ENCODE measurements around the gene SENP6. TPM values are rescaled to one million over a fixed set of nuclear protein-coding genes. Genes with fewer than 3 reads are reported as not detected.

Gene SENP6
- total and polyA plus RNA-seq, 9 of the 15 experiments (the other 6 are each of a cell fraction or from before 2014, with no cell fraction given) = 11.1 to 79.4 (median 46.8) TPM

- in situ Hi-C loops (cut with MboI) (no loop called here), intact Hi-C loops (cut with micrococcal nuclease) (no loop called here)
- no TSS peak for BruUV-seq (replicated peaks)
- Histone ChIP-seq H3K27ac (ENCODE audit: extremely low read depth, low read depth, low read length) (no peak overlapping the region), H3K36me3 (ENCODE audit: control insufficient read depth, insufficient read depth, low read length) (no peaks in the 10 kb centered on the region), H3K4me2 (ENCODE audit: insufficient read depth, low read length) (no peak overlapping the region), H4K20me1 (replicated peaks; ENCODE audit: control insufficient read depth, insufficient read depth, low read length) (no peaks in the 10 kb centered on the region), H3K9me3 (replicated peaks; ENCODE audit: control insufficient read depth, insufficient read depth, low read depth, low read length) (no peaks in the 10 kb centered on the region), H3K79me2 (ENCODE audit: control insufficient read depth, insufficient read depth, low read length) (no peaks in the 10 kb centered on the region), H3K4me3 (no peak overlapping the region), H3K27me3 (ENCODE audit: control insufficient read depth in 2 of 2, insufficient read depth in 2 of 2, low read length in 2 of 2) (no peaks in the 10 kb centered on the region; a peak in 1 of 5 replicates), H2AFZ (ENCODE audit: low read depth, low read length) (no peak overlapping the region), H3K9me1 (ENCODE audit: control insufficient read depth, insufficient read depth, low read length) (no peaks in the 10 kb centered on the region), H3K9ac (ENCODE audit: insufficient read depth in 1 of 2, low read depth in 2 of 2, low read length in 2 of 2) (no peak overlapping the region), H3K4me1 (replicated peaks in 1 of 2; ENCODE audit: control insufficient read depth in 2 of 2, insufficient read depth in 2 of 2, low read length in 2 of 2) (no peaks in the 10 kb centered on the region; a peak in 1 of 5 replicates)
- ChIA-PET POLR2A (no interaction called here), CTCF (ENCODE audit: low intra/inter-chr PET ratio) (no interaction called here)
- no peak for TF ChIP-seq CREB3 (tag; conservative IDR thresholded peaks at IDR 0.05; ENCODE audit: low read depth)
- no peak for TF ChIP-seq CREB3L1 (IDR thresholded peaks at IDR 0.05; ENCODE audit: borderline replicate concordance, low read depth)
- 0 out of 2 replicates have a peak, but pooled peaks have one; percentile 15 for TF ChIP-seq HMBOX1 (IDR thresholded peaks at IDR 0.05)
- TF ChIP-seq BRD9 (IDR thresholded peaks at IDR 0.05; ENCODE audit: low read depth, partially characterized antibody) = no peak
- ATAC-seq = peak; percentile 54
- DNase-seq (ENCODE audit: extremely low read depth in 1 of 4, low spot score in 3 of 4) = no peak
- FAIRE-seq = no peak
- 4% methylated on average over 5 of the region's 5 CpGs for WGBS (ENCODE audit: insufficient coverage, low coverage, missing lambda C conversion rate)
These were observed 157.5 kb downstream of the SENP6 start for GRCh38 chr6:75759207-75759606.

Data from K562 (cell line).